ENCODE measurements around the gene ADPRH. TPM values are rescaled to one million over a fixed set of nuclear protein-coding genes. Genes with fewer than 3 reads are reported as not detected.

The ADPRH gene
- total RNA-seq, 1 experiment from 2014 or later = 1.5 TPM

GRCh38 chr3:119529883-119530282 is 49.4 kb upstream of the ADPRH start:
- Histone ChIP-seq H3K4me3 (replicated peaks in 1 of 2; ENCODE audit: low read depth in 1 of 2, low read length in 2 of 2) (no peak overlapping the region), H3K27me3 (ENCODE audit: insufficient read depth, low read length) (no peaks in the 10 kb centered on the region), H2AFZ (ENCODE audit: low read depth, low read length, poor library complexity, severe bottlenecking) (no peak overlapping the region), H3K9ac (ENCODE audit: low read length) (no peak overlapping the region), H3K9me2 (ENCODE audit: insufficient read depth) (no peaks in the 10 kb centered on the region), H3K4me1 (ENCODE audit: control insufficient read depth in 1 of 2, insufficient read depth in 2 of 2, low read length in 2 of 2) (no peaks in the 10 kb centered on the region), H4K20me1 (ENCODE audit: insufficient read depth) (no peaks in the 10 kb centered on the region), H3K79me2 (ENCODE audit: insufficient read depth, low read length) (no peaks in the 10 kb centered on the region), H3K4me2 (ENCODE audit: low read length) (no peak overlapping the region), H3K9me3 (ENCODE audit: control insufficient read depth in 1 of 2, insufficient read depth in 1 of 2, low read depth in 1 of 2, low read length in 2 of 2) (no peaks in the 10 kb centered on the region), H3K36me3 (ENCODE audit: control insufficient read depth in 1 of 2, insufficient read depth in 2 of 2, low read length in 2 of 2) (peaks cover 0 to 5% of the 10 kb centered on the region in 2 experiments; a peak in 1 of 4 replicates), H3K27ac (ENCODE audit: low read depth, low read length) (no peak overlapping the region)
- RAD21 ChIA-PET (ENCODE audit: low non-redundant PET in 1 of 2, low total read pairs in 2 of 2, uncharacterized antibody in 2 of 2, unreplicated experiment in 2 of 2) = no interaction called here
- CTCF ChIA-PET = no interaction called here
- POLR2A ChIA-PET = no interaction called here
- DNase-seq (ENCODE audit: low read depth, low spot score) = no peak
- TF ChIP-seq ZNF274 (IDR thresholded peaks at IDR 0.05; ENCODE audit: low read depth, low read length) (no peak), ZFX (IDR thresholded peaks at IDR 0.05) (no peak)
- intact Hi-C loops (cut with micrococcal nuclease) = no loop called here
- no TSS peak for BruUV-seq (replicated peaks)
- ATAC-seq = no peak

GRCh38 chr3:119530456-119530855 is 48.8 kb upstream of the ADPRH start:
- no peak overlapping the region for H3K27ac ChIP-seq (ENCODE audit: low read depth, low read length)
- BruUV-seq (replicated peaks) = no TSS peak
- peaks cover 0 to under 1% of the 10 kb centered on the region in 2 experiments; a peak in 1 of 4 replicates for H3K36me3 ChIP-seq (ENCODE audit: control insufficient read depth in 1 of 2, insufficient read depth in 2 of 2, low read length in 2 of 2)
- POLR2A ChIA-PET = no interaction called here
- CTCF ChIA-PET = no interaction called here
- intact Hi-C loops (cut with micrococcal nuclease) = no loop called here
- no peak overlapping the region for H3K4me2 ChIP-seq (ENCODE audit: low read length)
- H3K79me2 ChIP-seq (ENCODE audit: insufficient read depth, low read length) = no peaks in the 10 kb centered on the region
- RAD21 ChIA-PET (ENCODE audit: low non-redundant PET in 1 of 2, low total read pairs in 2 of 2, uncharacterized antibody in 2 of 2, unreplicated experiment in 2 of 2) = no interaction called here
- H3K9ac ChIP-seq (ENCODE audit: low read length) = no peak overlapping the region
- no peak for ATAC-seq
- no peak overlapping the region for H3K4me3 ChIP-seq (replicated peaks in 1 of 2; ENCODE audit: low read depth in 1 of 2, low read length in 2 of 2)
- H3K4me1 ChIP-seq (ENCODE audit: control insufficient read depth in 1 of 2, insufficient read depth in 2 of 2, low read length in 2 of 2) = no peaks in the 10 kb centered on the region
- no peaks in the 10 kb centered on the region for H3K27me3 ChIP-seq (ENCODE audit: insufficient read depth, low read length)
- no peak for TF ChIP-seq ZBTB33 (IDR thresholded peaks at IDR 0.05; ENCODE audit: extremely low read depth, insufficient replicate concordance, low read length)
- no peak for TF ChIP-seq ATF3 (IDR thresholded peaks at IDR 0.05)
- TF ChIP-seq SP1 (IDR thresholded peaks at IDR 0.05; ENCODE audit: low read depth) = no peak
- TF ChIP-seq SIN3A (IDR thresholded peaks at IDR 0.05; ENCODE audit: low read depth) = no peak
- no peak for TF ChIP-seq SRF (IDR thresholded peaks at IDR 0.05; ENCODE audit: low read depth)
- TF ChIP-seq CTCF (IDR thresholded peaks at IDR 0.05 in 2 of 3, conservative IDR thresholded peaks at IDR 0.05 in 1 of 3; ENCODE audit: borderline replicate concordance in 1 of 3, insufficient read depth in 1 of 3, low read depth in 2 of 3, low read length in 2 of 3) = no peak
- TF ChIP-seq CBX3 (IDR thresholded peaks at IDR 0.05; ENCODE audit: low read depth) = no peak
- TF ChIP-seq POLR2A (IDR thresholded peaks at IDR 0.05; ENCODE audit: borderline replicate concordance, extremely low read depth, insufficient read depth, insufficient read length) = no peak
- DNase-seq (ENCODE audit: low read depth, low spot score) = no peak
- H3K9me3 ChIP-seq (ENCODE audit: control insufficient read depth in 1 of 2, insufficient read depth in 1 of 2, low read depth in 1 of 2, low read length in 2 of 2) = no peaks in the 10 kb centered on the region
- no peak overlapping the region for H2AFZ ChIP-seq (ENCODE audit: low read depth, low read length, poor library complexity, severe bottlenecking)
- no peaks in the 10 kb centered on the region for H3K9me2 ChIP-seq (ENCODE audit: insufficient read depth)
- H4K20me1 ChIP-seq (ENCODE audit: insufficient read depth) = no peaks in the 10 kb centered on the region

Data from HCT116 (cell line).